Testis (tissue), 3 donors: ENCODE measurements around the gene PTPRN2. TPM values are rescaled to one million over a fixed set of nuclear protein-coding genes. Genes with fewer than 3 reads are reported as not detected.
"Not testable (repeated sequence)": the region's sequence is repeated elsewhere in the genome, so short reads cannot be mapped to it uniquely, and the experiment has no call there.

Experiments
- DNase-seq: peaks from one replicate; pipeline ENCODE4 v3.0.0-alpha.2; 2019
- H3K27ac ChIP-seq, 2 donors: fragments of 200-600 bp; sonication (generic); one replicate each; pipeline ENCODE4 v1.5.1; 2019
- H3K27me3 ChIP-seq: fragments of 200-600 bp; sonication (generic); one replicate; pipeline ENCODE4 v1.5.1; 2019
- H3K36me3 ChIP-seq: fragments of 200-600 bp; sonication (generic); one replicate; pipeline ENCODE4 v1.5.1; 2017; ENCODE audit warnings: low read depth; ENCODE audit errors: missing control alignments
- H3K4me1 ChIP-seq: fragments of 200-600 bp; sonication (generic); one replicate; pipeline ENCODE4 v1.5.1; 2019
- H3K4me3 ChIP-seq, 2 donors: fragments of 200-600 bp; sonication (generic); one replicate each; pipeline ENCODE4 v1.5.1; 2017 to 2019
- H3K9me3 ChIP-seq: fragments of 200-600 bp; sonication (generic); one replicate; pipeline ENCODE4 v1.5.1; 2017
- CTCF ChIP-seq, 3 experiments: fragments of 450-650 bp in 2 of 3; fragments of 200-600 bp in 1 of 3; sonication (generic) in 1 of 3; IDR thresholded peaks; one replicate each; pipeline ENCODE4 v1.5.1; 2016 to 2019; ENCODE audit warnings: antibody characterized with exemption in 3 of 3, mild to moderate bottlenecking in 2 of 3, moderate library complexity in 1 of 3
- POLR2A ChIP-seq: fragments of 450-650 bp; IDR thresholded peaks from one replicate; pipeline ENCODE4 v1.6.1; 2017; ENCODE audit warnings: antibody characterized with exemption, mild to moderate bottlenecking, moderate library complexity
- WGBS, 2 donors: methylation state at CpG; one replicate each; pipeline ENCODE4 v1.1.5; 2018; 5-methylcytosine and 5-hydroxymethylcytosine counted together
- intact Hi-C: fragments of 100-400 bp; cut with DNase I; formaldehyde crosslinking; loops from one replicate; pipeline ENCODE4 v1.15.1; 2023; ENCODE audit warnings: low total_unique reads
- polyA plus RNA-seq: library from polyadenylated mRNA; stranded (reverse); fragments of 350-450 nt; fragmentation: Illumina TruSeq; extraction: RNeasy Lipid Tissue Mini Kit (QIAGEN cat#74804); gene quantifications from one replicate; pipeline ENCODE4 v1.2.3, GENCODE V29; 2014; ENCODE audit warnings: low read depth, low replicate concordance; ENCODE audit not compliant: insufficient read depth
- total RNA-seq, 2 donors: library from RNA; depleted of rRNA; stranded (reverse); fragments of >200 nt; gene quantifications; one replicate each; pipeline ENCODE4 v1.2.3, GENCODE V29; 2016

Gene PTPRN2
- total and polyA plus RNA-seq, 3 donors from 2014 or later: 9.3 to 10.8 (median 9.8) TPM

- Histone ChIP-seq H3K4me1 (no peaks in the 10 kb centered on the region), H3K9me3 (no peaks in the 10 kb centered on the region), H3K4me3 (no peak overlapping the region), H3K27ac (no peak overlapping the region), H3K27me3 (no peaks in the 10 kb centered on the region), H3K36me3 (no peaks in the 10 kb centered on the region)
- 69 to 82% methylated on average over 3 of the region's 3 CpGs for WGBS, 2 donors
- intact Hi-C loops: no loop called here
- DNase-seq: no peak
- TF ChIP-seq POLR2A (no peak), CTCF (IDR thresholded peaks at IDR 0.05) (no peak)
These were observed 231.2 kb downstream of the PTPRN2 start for GRCh38 chr7:158356454-158356853.

- H3K27me3 ChIP-seq: no peaks in the 10 kb centered on the region
These were observed 232.1 kb downstream of the PTPRN2 start for GRCh38 chr7:158355456-158356065.

GRCh38 chr7:158354861-158355260 lies 232.8 kb downstream of the PTPRN2 start:
- Histone ChIP-seq H3K27ac (no peak overlapping the region), H3K9me3 (no peaks in the 10 kb centered on the region), H3K36me3 (no peaks in the 10 kb centered on the region), H3K4me3 (no peak overlapping the region), H3K4me1 (no peaks in the 10 kb centered on the region), H3K27me3 (no peaks in the 10 kb centered on the region)
- TF ChIP-seq POLR2A (no peak), CTCF (IDR thresholded peaks at IDR 0.05) (no peak)
- no peak for DNase-seq
- WGBS, 2 donors: 84 to 87% methylated on average over 3 of the region's 3 CpGs
- intact Hi-C loops: no loop called here

More at GRCh38 chr7:158355456-158356065, 232.1 kb downstream of the PTPRN2 start:
- TF ChIP-seq CTCF (IDR thresholded peaks at IDR 0.05): peak in 1 of 3 experiments; percentile 19
- TF ChIP-seq POLR2A: no peak
- Histone ChIP-seq H3K9me3 (no peaks in the 10 kb centered on the region), H3K27ac (no peak overlapping the region), H3K4me1 (no peaks in the 10 kb centered on the region), H3K4me3 (no peak overlapping the region), H3K36me3 (no peaks in the 10 kb centered on the region)
- intact Hi-C loops: no loop called here
- peak; percentile 20 for DNase-seq
- 77 to 79% methylated on average over 12 to 15 of the region's 15 CpGs for WGBS, 2 donors

GRCh38 chr7:158353606-158354570 lies 233.7 kb downstream of the PTPRN2 start:
- H3K9me3 ChIP-seq: no peaks in the 10 kb centered on the region
- H3K4me3 ChIP-seq: no peak overlapping the region
- no peaks in the 10 kb centered on the region for H3K27me3 ChIP-seq
- no peak for TF ChIP-seq POLR2A
- TF ChIP-seq CTCF (IDR thresholded peaks at IDR 0.05): peak in 2 of 3 experiments; percentile 26 to 32
- DNase-seq: peak; percentile 42
- intact Hi-C loops: no loop called here
- H3K27ac ChIP-seq: no peak overlapping the region
- 56 to 63% methylated on average over 12 of the region's 12 CpGs for WGBS, 2 donors
- H3K4me1 ChIP-seq: no peaks in the 10 kb centered on the region
- no peaks in the 10 kb centered on the region for H3K36me3 ChIP-seq

- peak; percentile 2 for DNase-seq
- intact Hi-C loops, H3K4me1 ChIP-seq, H3K9me3 ChIP-seq, H3K27ac ChIP-seq, H3K27me3 ChIP-seq, H3K36me3 ChIP-seq, H3K4me3 ChIP-seq: not testable (repeated sequence)
- 87 to 88% methylated on average over 22 to 26 of the region's 30 CpGs for WGBS, 2 donors
These were observed 235.5 kb downstream of the PTPRN2 start for GRCh38 chr7:158351899-158352729.
